Neural progenitor cell (in vitro differentiated cells): ENCODE data around the gene CPNE4. TPM values are rescaled to one million over a fixed set of nuclear protein-coding genes. Genes with fewer than 3 reads are reported as not detected.

Experiments used
- DNase-seq: peaks from one replicate; pipeline ENCODE4 v3.0.0-alpha.2; 2016; ENCODE audit warnings: low spot score
- H2AFZ ChIP-seq: fragments of 200-600 bp; sonication (generic); replicated peaks from 2 replicates; pipeline ENCODE4 v1.6.1; 2016; ENCODE audit warnings: antibody characterized with exemption
- H3F3A ChIP-seq: fragments of 200-600 bp; sonication (generic); 2 replicates; pipeline ENCODE4 v1.6.1; 2016; ENCODE audit warnings: antibody characterized with exemption, low read depth
- H3K27ac ChIP-seq: fragments of 200-600 bp; sonication (generic); 2 replicates; pipeline ENCODE4 v1.5.1; 2016; ENCODE audit warnings: mild to moderate bottlenecking
- H3K27me3 ChIP-seq: fragments of 200-600 bp; sonication (generic); 2 replicates; pipeline ENCODE4 v1.6.1; 2016; ENCODE audit warnings: mild to moderate bottlenecking, moderate library complexity
- H3K36me3 ChIP-seq: fragments of 200-600 bp; sonication (generic); 2 replicates; pipeline ENCODE4 v1.5.1; 2016
- H3K4me1 ChIP-seq: fragments of 200-600 bp; sonication (generic); 2 replicates; pipeline ENCODE4 v1.6.1; 2016; ENCODE audit warnings: mixed run types
- H3K4me2 ChIP-seq: fragments of 200-600 bp; sonication (generic); 2 replicates; pipeline ENCODE4 v1.6.1; 2016
- H3K4me3 ChIP-seq: fragments of 200-600 bp; sonication (generic); 2 replicates; pipeline ENCODE4 v1.5.1; 2016
- H3K79me2 ChIP-seq: fragments of 200-600 bp; sonication (generic); 2 replicates; pipeline ENCODE4 v1.6.1; 2016; ENCODE audit warnings: low read depth
- H3K9ac ChIP-seq: fragments of 200-600 bp; sonication (generic); 2 replicates; pipeline ENCODE4 v1.6.1; 2016
- H3K9me3 ChIP-seq: fragments of 200-600 bp; sonication (generic); 2 replicates; pipeline ENCODE4 v1.5.1; 2016; ENCODE audit warnings: low read depth
- H4K20me1 ChIP-seq: fragments of 200-600 bp; sonication (generic); 2 replicates; pipeline ENCODE4 v1.6.1; 2016; ENCODE audit warnings: low read depth
- H3K27ac Mint-ChIP-seq: 3 replicates; pipeline ENCODE4 v1.8.0; 2021; ENCODE audit warnings: mixed read lengths
- H3K27me3 Mint-ChIP-seq: 2 replicates; pipeline ENCODE4 v1.8.0; 2022; ENCODE audit warnings: low read depth, mild to moderate bottlenecking, inconsistent platforms, moderate library complexity, mixed read lengths; ENCODE audit not compliant: insufficient read depth
- H3K36me3 Mint-ChIP-seq: 3 replicates; pipeline ENCODE4 v1.8.0; 2021; ENCODE audit warnings: mixed read lengths
- H3K4me1 Mint-ChIP-seq: 3 replicates; pipeline ENCODE4 v1.8.0; 2021; ENCODE audit warnings: mixed read lengths
- H3K4me3 Mint-ChIP-seq: 3 replicates; pipeline ENCODE4 v1.8.0; 2021; ENCODE audit warnings: mild to moderate bottlenecking, moderate library complexity, mixed read lengths
- H3K9me3 Mint-ChIP-seq: 3 replicates; pipeline ENCODE4 v1.8.0; 2020; ENCODE audit warnings: mixed read lengths
- CTCF ChIP-seq: fragments of 200-600 bp; sonication (generic); IDR thresholded peaks from 2 replicates; pipeline ENCODE4 v1.5.1; 2017; ENCODE audit warnings: antibody characterized with exemption, mild to moderate bottlenecking
- EZH2 ChIP-seq: fragments of 200-600 bp; sonication (generic); IDR thresholded peaks from 2 replicates; pipeline ENCODE4 v1.6.1; 2017; ENCODE audit warnings: antibody characterized with exemption, mild to moderate bottlenecking, moderate library complexity
- EZH2phosphoT487 ChIP-seq: fragments of 200-600 bp; sonication (generic); IDR thresholded peaks from 2 replicates; pipeline ENCODE4 v1.6.1; 2017; ENCODE audit warnings: antibody characterized with exemption
- total RNA-seq: library from RNA; depleted of rRNA; stranded (reverse); fragments of >200 nt; gene quantifications from 2 replicates; pipeline ENCODE4 v1.2.3, GENCODE V29; 2015; ENCODE audit warnings: low replicate concordance

Gene CPNE4
- total RNA-seq, 1 donor from 2014 or later = not detected

DNA sequence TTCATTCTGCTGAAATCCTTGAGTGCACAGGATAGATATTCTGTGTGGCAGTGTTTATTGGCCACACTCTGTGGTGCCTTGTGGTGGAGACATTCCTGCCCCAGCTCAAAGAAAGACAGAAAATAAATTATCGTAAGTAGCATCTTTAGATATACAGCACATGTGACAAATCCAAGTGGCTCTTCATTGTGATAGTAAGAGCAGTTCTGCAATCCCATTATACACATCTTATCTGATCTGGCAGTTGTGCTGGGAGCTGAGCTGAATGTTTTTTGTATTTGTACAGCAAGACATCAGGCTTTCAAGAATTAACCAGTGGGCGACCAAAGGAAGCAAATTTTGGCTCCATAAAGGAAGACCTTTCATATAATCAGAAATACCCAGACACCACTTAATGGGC is 296.7 kb downstream of the CPNE4 start:
- Histone ChIP-seq H3K36me3 (no peaks in the 10 kb centered on the region), H2AFZ (no peak overlapping the region), H4K20me1 (no peaks in the 10 kb centered on the region), H3K4me1 (no peaks in the 10 kb centered on the region), H3K79me2 (no peaks in the 10 kb centered on the region), H3K27ac (no peak overlapping the region), H3K9me3 (no peaks in the 10 kb centered on the region), H3K4me3 (no peak overlapping the region), H3K9ac (no peak overlapping the region), H3K27me3 (no peaks in the 10 kb centered on the region), H3K4me2 (no peak overlapping the region), H3F3A (no peaks in the 10 kb centered on the region)
- H3K27me3 Mint-ChIP-seq = no peaks in the 10 kb centered on the region
- H3K4me1 Mint-ChIP-seq = peaks cover 19% of the 10 kb centered on the region
- no peaks in the 10 kb centered on the region for H3K9me3 Mint-ChIP-seq
- no peaks in the 10 kb centered on the region for H3K36me3 Mint-ChIP-seq
- TF ChIP-seq EZH2 = no peak
- TF ChIP-seq EZH2phosphoT487 = no peak
- no peak overlapping the region for H3K27ac Mint-ChIP-seq
- H3K4me3 Mint-ChIP-seq = no peak overlapping the region
- DNase-seq = no peak

DNA sequence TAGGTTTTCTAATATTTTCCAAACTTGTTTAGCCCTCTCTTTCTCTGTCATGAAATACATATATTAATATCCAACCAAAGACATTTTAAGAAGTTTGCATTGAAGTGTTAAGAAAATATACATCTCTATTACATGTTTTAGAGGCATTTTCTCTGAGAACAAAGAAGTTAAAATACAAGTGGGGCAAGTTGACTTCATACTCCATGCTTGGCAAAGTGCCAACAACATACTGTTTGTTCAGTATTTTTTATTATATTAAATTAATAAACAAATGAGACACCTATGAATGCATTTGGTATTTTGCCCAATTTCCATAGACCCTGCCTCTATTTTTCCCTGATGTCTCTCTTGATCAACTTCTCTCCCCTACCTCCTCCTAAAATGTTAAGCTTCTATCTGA is 299.3 kb downstream of the CPNE4 start:
- Histone ChIP-seq H3K9ac (no peak overlapping the region), H3K4me3 (no peak overlapping the region), H3K4me1 (no peaks in the 10 kb centered on the region), H3K79me2 (no peaks in the 10 kb centered on the region), H3K36me3 (no peaks in the 10 kb centered on the region), H3F3A (no peaks in the 10 kb centered on the region), H4K20me1 (no peaks in the 10 kb centered on the region), H3K27ac (no peak overlapping the region), H3K4me2 (no peak overlapping the region), H3K27me3 (no peaks in the 10 kb centered on the region), H2AFZ (no peak overlapping the region), H3K9me3 (no peaks in the 10 kb centered on the region)
- Mint-ChIP-seq H3K27me3 (no peaks in the 10 kb centered on the region), H3K4me3 (no peak overlapping the region), H3K36me3 (no peaks in the 10 kb centered on the region), H3K9me3 (no peaks in the 10 kb centered on the region), H3K4me1 (peaks cover 19% of the 10 kb centered on the region), H3K27ac (no peak overlapping the region)
- no peak for DNase-seq
- TF ChIP-seq EZH2 (no peak), CTCF (no peak), EZH2phosphoT487 (no peak)

DNA sequence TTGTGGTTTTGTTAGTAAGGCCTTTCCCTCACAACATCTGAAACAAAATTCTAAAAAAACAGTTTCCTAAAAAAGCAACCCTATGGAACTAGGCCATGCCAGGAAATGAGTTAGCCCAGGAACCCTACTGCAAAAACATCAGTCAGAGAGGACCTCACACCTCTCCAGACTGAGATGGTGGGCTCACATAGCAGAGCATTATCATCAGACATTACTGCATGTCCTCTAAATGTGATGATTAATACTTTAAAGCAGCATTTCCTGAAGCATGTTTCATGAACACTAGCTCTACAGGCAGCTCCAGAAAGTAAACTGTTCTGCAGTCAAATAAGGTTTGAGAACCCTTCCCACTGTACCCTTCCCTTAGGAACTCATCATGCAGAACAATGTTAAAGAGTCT is 299.7 kb downstream of the CPNE4 start:
- peaks cover 19% of the 10 kb centered on the region for H3K4me1 Mint-ChIP-seq
- no peak for TF ChIP-seq EZH2
- TF ChIP-seq EZH2phosphoT487 = no peak
- no peak for TF ChIP-seq CTCF
- H3K27ac Mint-ChIP-seq = no peak overlapping the region

GRCh38 chr3:131733086-131733841 is 301.6 kb downstream of the CPNE4 start:
- H3K4me3 Mint-ChIP-seq = no peak overlapping the region
- no peaks in the 10 kb centered on the region for H3K27me3 ChIP-seq
- no peaks in the 10 kb centered on the region for H3K9me3 Mint-ChIP-seq
- H3K27ac Mint-ChIP-seq = no peak overlapping the region
- no peaks in the 10 kb centered on the region for H3K36me3 ChIP-seq
- no peaks in the 10 kb centered on the region for H3K27me3 Mint-ChIP-seq
- H3K4me3 ChIP-seq = no peak overlapping the region
- peaks cover 10% of the 10 kb centered on the region for H3K4me1 Mint-ChIP-seq
- no peak overlapping the region for H3K9ac ChIP-seq
- H3F3A ChIP-seq = no peaks in the 10 kb centered on the region
- H3K79me2 ChIP-seq = no peaks in the 10 kb centered on the region
- TF ChIP-seq EZH2phosphoT487 = no peak
- no peak for TF ChIP-seq CTCF
- TF ChIP-seq EZH2 = no peak
- no peak overlapping the region for H3K27ac ChIP-seq
- H3K4me1 ChIP-seq = no peaks in the 10 kb centered on the region
- H2AFZ ChIP-seq = no peak overlapping the region
- no peaks in the 10 kb centered on the region for H3K36me3 Mint-ChIP-seq
- DNase-seq = no peak
- no peak overlapping the region for H3K4me2 ChIP-seq
- H4K20me1 ChIP-seq = no peaks in the 10 kb centered on the region
- no peaks in the 10 kb centered on the region for H3K9me3 ChIP-seq

More for the DNA sequence above, 299.7 kb downstream of the CPNE4 start:
- Histone ChIP-seq H3K27ac (no peak overlapping the region), H3K36me3 (no peaks in the 10 kb centered on the region), H3K4me1 (no peaks in the 10 kb centered on the region), H3K79me2 (no peaks in the 10 kb centered on the region), H3K9ac (no peak overlapping the region), H3K9me3 (no peaks in the 10 kb centered on the region), H4K20me1 (no peaks in the 10 kb centered on the region), H3K4me3 (no peak overlapping the region), H3F3A (no peaks in the 10 kb centered on the region), H3K4me2 (no peak overlapping the region), H2AFZ (no peak overlapping the region), H3K27me3 (no peaks in the 10 kb centered on the region)
- Mint-ChIP-seq H3K4me3 (no peak overlapping the region), H3K36me3 (no peaks in the 10 kb centered on the region), H3K27me3 (no peaks in the 10 kb centered on the region), H3K9me3 (no peaks in the 10 kb centered on the region)
- DNase-seq = no peak
